ENCODE data around the gene PTGFRN. TPM values are rescaled to one million over a fixed set of nuclear protein-coding genes. Genes with fewer than 3 reads are reported as not detected.

PTGFRN gene
- total and polyA plus RNA-seq, 2 of the 13 experiments (the other 11 are each of a cell fraction or from before 2014, with no cell fraction given), result 3.3 to 11.3 TPM

- ChIA-PET POLR2A (no interaction called here), CTCF (ENCODE audit: low intra/inter-chr PET ratio, low total read pairs) (no interaction called here)
- Histone ChIP-seq H3K9me3 (ENCODE audit: low read length) (no peaks in the 10 kb centered on the region; the same call in 1 of the 2 replicates), H3K27ac (ENCODE audit: extremely low read length, insufficient read depth, low read length) (no peak overlapping the region), H3K36me3 (replicated peaks in 1 of 2; ENCODE audit: control insufficient read depth in 1 of 2, insufficient read depth in 2 of 2, low read length in 2 of 2) (no peaks in the 10 kb centered on the region), H2AFZ (ENCODE audit: low read length) (no peak overlapping the region), H3K9ac (ENCODE audit: insufficient read depth, low read depth, low read length) (no peak overlapping the region), H3K27me3 (ENCODE audit: control insufficient read depth in 1 of 2, insufficient read depth in 2 of 2, low read length in 2 of 2) (peaks cover 0 to 9% of the 10 kb centered on the region in 2 experiments; a peak in 2 of 5 replicates), H4K20me1 (ENCODE audit: insufficient read depth, low read length) (no peaks in the 10 kb centered on the region), H3K79me2 (ENCODE audit: insufficient read depth, low read length) (no peaks in the 10 kb centered on the region), H3K4me1 (ENCODE audit: insufficient read depth, low read length) (no peaks in the 10 kb centered on the region), H3K4me2 (ENCODE audit: low read depth, low read length) (no peak overlapping the region), H3K4me3 (replicated peaks in 1 of 3; ENCODE audit: insufficient read depth in 1 of 3, low read depth in 2 of 3, low read length in 3 of 3) (no peak overlapping the region)
- TF ChIP-seq ZC3H13 (CRISPR knock-in tag; IDR thresholded peaks at IDR 0.05) (no peak), ZNF235 (CRISPR knock-in tag; IDR thresholded peaks at IDR 0.05; ENCODE audit: borderline replicate concordance) (no peak), ZNF12 (CRISPR knock-in tag; IDR thresholded peaks at IDR 0.05) (peak; percentile 73; the same call in 1 of the 2 replicates), GPN1 (CRISPR knock-in tag; IDR thresholded peaks at IDR 0.05; ENCODE audit: borderline replicate concordance) (no peak)
- BruUV-seq (replicated peaks), result no TSS peak
- in situ Hi-C loops (cut with HindIII; ENCODE audit: extremely low pct_ligation_motif_present, low pct_unique_long_range_greater_than_20kb) (no loop called here), intact Hi-C loops (cut with micrococcal nuclease; ENCODE audit: unreplicated experiment) (no loop called here)
- no peak for DNase-seq (ENCODE audit: low spot score)
- FAIRE-seq, result no peak
- no peak for ATAC-seq
Measured at GRCh38 chr1:116899529-116899928, 10.2 kb upstream of the PTGFRN start.

GRCh38 chr1:116900471-116901365, 9.0 kb upstream of the PTGFRN start:
- H3K79me2 ChIP-seq (ENCODE audit: insufficient read depth, low read length), result no peaks in the 10 kb centered on the region
- no peaks in the 10 kb centered on the region for H4K20me1 ChIP-seq (ENCODE audit: insufficient read depth, low read length)
- H3K4me1 ChIP-seq (ENCODE audit: insufficient read depth, low read length), result no peaks in the 10 kb centered on the region
- POLR2A ChIA-PET, result no interaction called here
- H3K27me3 ChIP-seq (ENCODE audit: control insufficient read depth in 1 of 2, insufficient read depth in 2 of 2, low read length in 2 of 2), result peaks cover 0 to 9% of the 10 kb centered on the region in 2 experiments; a peak in 2 of 5 replicates
- H3K9ac ChIP-seq (ENCODE audit: insufficient read depth, low read depth, low read length), result no peak overlapping the region
- DNase-seq (ENCODE audit: low spot score) (no peak), FAIRE-seq (no peak), ATAC-seq (no peak)
- H3K36me3 ChIP-seq (replicated peaks in 1 of 2; ENCODE audit: control insufficient read depth in 1 of 2, insufficient read depth in 2 of 2, low read length in 2 of 2), result no peaks in the 10 kb centered on the region
- H3K4me3 ChIP-seq (replicated peaks in 1 of 3; ENCODE audit: insufficient read depth in 1 of 3, low read depth in 2 of 3, low read length in 3 of 3), result no peak overlapping the region
- H3K27ac ChIP-seq (ENCODE audit: extremely low read length, insufficient read depth, low read length), result no peak overlapping the region
- WGBS (ENCODE audit: low lambda C conversion rate), result 25% methylated on average over 9 of the region's 9 CpGs
- H3K4me2 ChIP-seq (ENCODE audit: low read depth, low read length), result no peak overlapping the region
- CTCF ChIA-PET (ENCODE audit: low intra/inter-chr PET ratio, low total read pairs), result no interaction called here
- in situ Hi-C loops (cut with HindIII; ENCODE audit: extremely low pct_ligation_motif_present, low pct_unique_long_range_greater_than_20kb) (no loop called here), intact Hi-C loops (cut with micrococcal nuclease; ENCODE audit: unreplicated experiment) (no loop called here)
- no peak overlapping the region for H2AFZ ChIP-seq (ENCODE audit: low read length)
- H3K9me3 ChIP-seq (ENCODE audit: low read length), result no peaks in the 10 kb centered on the region
- no TSS peak for BruUV-seq (replicated peaks)
- TF ChIP-seq GATAD2A (CRISPR knock-in tag; IDR thresholded peaks at IDR 0.05) (no peak), TCF12 (IDR thresholded peaks at IDR 0.05) (no peak), TCF12 (CRISPR knock-in tag; IDR thresholded peaks at IDR 0.05) (no peak), ZBTB37 (CRISPR knock-in tag; IDR thresholded peaks at IDR 0.05) (no peak), ZNF761 (CRISPR knock-in tag; conservative IDR thresholded peaks at IDR 0.05) (no peak), PHF8 (CRISPR knock-in tag; IDR thresholded peaks at IDR 0.05) (no peak), ZNF335 (CRISPR knock-in tag; IDR thresholded peaks at IDR 0.05) (no peak), ZBED4 (CRISPR knock-in tag; IDR thresholded peaks at IDR 0.05; ENCODE audit: borderline replicate concordance) (no peak)

All from HepG2 (cell line).